ENCODE results near the gene TMEM131.

- TF ChIP-seq SIRT6 (IDR thresholded peaks at IDR 0.05; ENCODE audit: low read length), result no peak
- no peak for TF ChIP-seq EGR1 (IDR thresholded peaks at IDR 0.05; ENCODE audit: borderline replicate concordance, low read depth, low read length)
- no peak for TF ChIP-seq CTCF (IDR thresholded peaks at IDR 0.05; ENCODE audit: control extremely low read depth in 1 of 3, insufficient read depth in 1 of 3, low read depth in 1 of 3, low read length in 3 of 3)
- TF ChIP-seq POLR2A (IDR thresholded peaks at IDR 0.05; ENCODE audit: control extremely low read depth in 1 of 2, low read depth in 2 of 2, low read length in 2 of 2), result no peak
- no peak for TF ChIP-seq RFX5 (IDR thresholded peaks at IDR 0.05; ENCODE audit: borderline replicate concordance, low read depth, low read length)
- TF ChIP-seq BCL11A (IDR thresholded peaks at IDR 0.05; ENCODE audit: low read depth in 2 of 2, low read length in 2 of 2), result no peak
- no peak for TF ChIP-seq RAD21 (IDR thresholded peaks at IDR 0.05 in 1 of 2, conservative IDR thresholded peaks at IDR 0.05 in 1 of 2; ENCODE audit: low read depth in 2 of 2, low read length in 2 of 2)
- TF ChIP-seq, protein P1, sequence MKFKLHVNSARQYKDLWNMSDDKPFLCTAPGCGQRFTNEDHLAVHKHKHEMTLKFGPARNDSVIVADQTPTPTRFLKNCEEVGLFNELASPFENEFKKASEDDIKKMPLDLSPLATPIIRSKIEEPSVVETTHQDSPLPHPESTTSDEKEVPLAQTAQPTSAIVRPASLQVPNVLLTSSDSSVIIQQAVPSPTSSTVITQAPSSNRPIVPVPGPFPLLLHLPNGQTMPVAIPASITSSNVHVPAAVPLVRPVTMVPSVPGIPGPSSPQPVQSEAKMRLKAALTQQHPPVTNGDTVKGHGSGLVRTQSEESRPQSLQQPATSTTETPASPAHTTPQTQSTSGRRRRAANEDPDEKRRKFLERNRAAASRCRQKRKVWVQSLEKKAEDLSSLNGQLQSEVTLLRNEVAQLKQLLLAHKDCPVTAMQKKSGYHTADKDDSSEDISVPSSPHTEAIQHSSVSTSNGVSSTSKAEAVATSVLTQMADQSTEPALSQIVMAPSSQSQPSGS (IDR thresholded peaks at IDR 0.05; ENCODE audit: low read length), result no peak
- TF ChIP-seq JUND (IDR thresholded peaks at IDR 0.05; ENCODE audit: low read length), result no peak
These were observed 81.0 kb downstream of the TMEM131 start for GRCh38 chr2:97914691-97915213.

Measured in H1 (cell line).